CD4-positive, alpha-beta T cell treated with Interleukin-4 for 4 hours (primary cell): ENCODE results near the gene ELP5.

Experiments used
- DNase-seq: peaks from one replicate; pipeline ENCODE4 v3.0.0-alpha.2; 2020

Gene ELP5

DNA sequence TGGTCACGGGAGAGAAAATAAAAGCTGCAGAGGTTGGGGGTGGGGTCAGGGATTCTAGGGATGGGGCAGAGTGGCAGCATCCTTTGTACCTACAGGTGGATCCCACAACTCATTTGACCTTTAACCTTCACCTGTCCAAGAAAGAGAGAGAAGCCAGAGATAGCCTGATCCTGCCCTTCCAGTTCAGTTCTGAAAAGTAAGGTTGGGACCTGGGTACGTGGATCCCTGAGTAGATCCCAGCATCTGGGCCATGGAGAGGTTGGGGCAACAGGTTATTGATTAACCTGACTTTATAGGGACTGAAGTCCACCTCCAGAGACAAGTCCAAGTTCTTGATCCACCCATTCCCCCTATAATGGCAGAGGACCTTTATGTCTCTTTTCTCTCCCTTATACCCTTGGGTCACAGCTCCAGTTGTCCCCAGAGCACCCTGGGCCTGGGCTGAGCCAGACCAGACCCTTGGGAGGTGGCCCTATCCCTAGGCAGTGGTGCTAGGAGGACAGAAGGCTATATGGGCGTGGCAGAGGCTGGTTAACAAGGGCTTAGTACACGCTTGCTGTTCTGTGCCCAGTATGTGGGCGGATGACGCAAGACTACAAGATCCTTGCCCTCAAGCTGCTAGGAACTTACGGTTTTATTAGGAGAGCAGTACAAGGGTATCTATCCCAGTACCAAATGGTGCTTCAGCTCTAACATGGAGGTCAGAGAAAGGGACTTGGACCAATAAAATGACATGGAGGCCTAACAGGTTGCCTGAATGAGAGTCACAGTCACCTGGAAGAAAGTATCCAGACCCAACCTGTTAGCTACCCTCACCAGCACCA, 6.9 kb downstream of the ELP5 start:
- no peak for DNase-seq

DNA sequence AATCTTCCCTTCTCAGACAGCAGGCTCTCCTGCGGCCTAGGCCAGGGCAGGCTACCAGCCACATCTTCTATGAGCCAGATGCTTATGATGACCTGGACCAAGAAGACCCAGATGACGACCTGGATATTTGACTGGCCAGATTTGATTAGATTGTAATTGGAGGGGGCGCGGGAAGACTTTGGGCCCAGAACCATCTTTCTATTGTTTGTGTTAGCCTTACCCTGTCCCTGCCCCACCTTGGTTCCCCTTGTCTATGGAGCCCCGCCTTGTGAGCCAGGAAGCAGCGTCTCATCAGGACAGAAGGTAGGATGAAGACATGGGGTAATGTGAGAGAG, 7.5 kb downstream of the ELP5 start:
- no peak for DNase-seq

DNA sequence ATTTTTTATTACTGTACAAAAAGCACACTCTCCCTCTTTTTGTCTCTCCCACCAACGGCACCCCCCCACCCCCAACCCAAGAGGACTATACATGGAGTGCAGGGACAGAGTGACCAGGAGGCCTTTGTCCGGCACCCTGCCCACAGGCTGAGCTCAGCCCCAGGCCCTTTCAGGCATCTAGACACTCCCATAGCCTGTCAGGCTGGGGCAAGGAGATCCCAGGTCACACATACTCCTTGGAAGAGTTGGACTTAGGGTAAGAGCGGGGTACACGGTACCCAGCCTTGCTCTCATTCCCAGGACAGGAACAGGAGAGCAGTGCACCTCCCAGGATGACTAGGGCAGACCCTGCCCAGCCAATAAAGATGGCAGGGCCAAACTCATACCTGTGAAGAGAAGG, 8.1 kb downstream of the ELP5 start:
- no peak for DNase-seq

DNA sequence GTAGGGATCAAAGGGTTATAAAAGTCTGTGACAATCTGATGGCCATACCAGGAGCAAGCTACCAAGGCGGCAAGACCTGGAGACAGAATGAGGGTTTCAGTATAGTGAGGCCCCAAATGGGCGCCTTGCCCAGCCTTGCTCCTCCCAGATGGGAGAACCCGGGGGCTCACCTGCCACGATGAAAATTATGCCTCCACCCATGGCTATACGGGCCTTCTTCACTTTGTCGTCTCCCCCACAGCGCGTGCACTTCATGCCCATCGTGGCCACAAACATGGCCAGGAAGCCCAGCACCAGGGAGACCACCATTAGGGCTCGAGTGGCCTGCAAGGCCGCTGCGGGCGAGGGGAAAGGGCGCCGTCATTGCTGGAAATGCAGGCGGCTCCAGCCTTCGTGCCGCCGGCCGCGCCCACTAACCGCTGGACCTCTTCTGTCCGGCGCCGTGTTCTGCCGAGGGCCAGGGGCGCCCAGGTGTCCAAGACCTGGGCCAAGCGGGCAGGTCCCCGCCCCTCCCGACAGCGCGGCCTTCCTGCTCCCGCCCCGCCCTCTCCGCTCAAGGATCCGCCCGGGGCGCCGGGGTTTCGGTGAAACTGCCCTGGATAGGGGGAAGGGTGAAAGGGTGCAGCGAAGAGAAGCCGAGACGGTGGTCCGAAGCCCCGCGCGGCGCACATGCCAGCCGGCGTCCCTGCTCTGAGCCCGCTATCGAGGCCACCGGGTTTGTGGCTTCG, 8.8 kb downstream of the ELP5 start:
- no peak for DNase-seq

DNA sequence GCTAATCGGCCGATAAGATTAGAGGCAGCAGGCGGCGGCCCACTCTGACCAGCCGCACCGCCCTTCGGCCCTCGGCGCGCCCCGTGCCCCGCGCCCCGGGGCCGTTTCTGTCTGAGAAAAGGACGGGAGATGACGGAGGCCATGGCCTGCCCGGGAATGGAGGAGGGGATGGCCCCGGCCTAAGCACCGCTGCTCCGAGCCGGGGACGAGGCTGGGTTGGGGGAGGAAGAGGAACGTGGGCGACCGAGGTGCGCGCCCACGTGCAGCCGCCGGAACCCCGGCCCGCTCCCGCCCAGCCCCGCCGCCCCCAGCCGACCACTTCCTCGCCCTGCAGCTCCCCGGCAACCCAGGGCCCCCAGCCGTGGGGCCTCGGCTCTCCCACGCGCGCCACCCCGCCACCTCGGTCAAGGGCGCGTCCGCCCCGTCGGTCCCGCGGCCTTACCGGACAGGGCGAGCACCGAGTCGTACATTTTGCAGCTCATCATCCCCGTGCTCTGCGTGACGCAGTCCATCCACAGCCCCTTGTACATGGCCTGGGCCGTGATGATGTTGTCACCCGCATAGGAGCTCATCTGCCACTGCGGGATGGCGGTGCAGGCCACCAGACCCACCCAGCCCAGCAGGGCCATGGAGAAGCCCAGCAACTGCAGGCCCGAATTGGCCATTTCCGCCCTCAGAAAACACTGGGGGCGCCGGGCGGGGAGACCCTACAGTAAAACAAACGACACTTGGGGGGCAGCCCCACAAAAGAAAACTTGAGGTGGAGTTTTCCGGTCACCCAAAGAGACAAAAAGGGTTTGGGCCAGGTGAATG, 9.6 kb downstream of the ELP5 start:
- DNase-seq, result no peak

DNA sequence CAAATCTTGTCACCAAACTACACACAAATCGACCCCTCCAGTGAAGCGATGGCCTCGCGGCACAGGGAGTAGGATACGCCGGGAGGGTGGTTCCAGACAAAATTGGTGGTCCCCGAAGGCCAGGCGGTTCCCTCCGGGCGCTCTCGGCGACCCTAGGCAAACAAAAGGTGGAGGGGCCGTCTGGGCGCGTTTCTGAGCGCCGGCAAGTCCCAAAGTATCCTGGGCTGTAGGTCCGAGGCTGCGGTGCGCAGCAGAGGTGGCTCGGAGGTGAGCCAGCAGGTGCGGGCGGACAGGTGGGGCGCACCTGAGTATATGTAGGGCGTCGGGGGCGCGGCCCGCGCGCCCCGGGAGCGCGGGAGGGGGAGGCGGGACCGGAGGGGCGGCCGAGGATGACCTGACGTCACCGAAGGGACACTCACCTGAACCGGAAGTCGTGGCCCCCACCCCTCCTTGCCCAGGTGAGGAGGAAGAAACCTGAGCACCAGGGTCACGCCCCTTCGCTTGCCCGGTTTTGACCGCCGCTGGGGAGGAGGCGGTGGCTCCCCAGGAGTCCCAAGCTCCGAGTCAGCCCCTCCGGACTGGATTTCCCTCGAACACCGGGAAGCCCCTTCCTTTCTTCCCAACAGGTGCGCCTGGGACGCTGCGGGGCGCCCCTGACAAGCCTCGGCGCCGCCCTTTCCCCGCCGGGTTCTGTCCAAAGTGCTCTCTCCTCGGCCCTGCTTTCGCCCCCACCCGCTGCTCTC, 10.3 kb downstream of the ELP5 start, which contains the start of gene CLDN7:
Gene CLDN7 (minus strand): TSS at position 287 of the 743 bp plus-strand sequence. CDS start 435 bp downstream, outside the sequence.
- no peak for DNase-seq

DNA sequence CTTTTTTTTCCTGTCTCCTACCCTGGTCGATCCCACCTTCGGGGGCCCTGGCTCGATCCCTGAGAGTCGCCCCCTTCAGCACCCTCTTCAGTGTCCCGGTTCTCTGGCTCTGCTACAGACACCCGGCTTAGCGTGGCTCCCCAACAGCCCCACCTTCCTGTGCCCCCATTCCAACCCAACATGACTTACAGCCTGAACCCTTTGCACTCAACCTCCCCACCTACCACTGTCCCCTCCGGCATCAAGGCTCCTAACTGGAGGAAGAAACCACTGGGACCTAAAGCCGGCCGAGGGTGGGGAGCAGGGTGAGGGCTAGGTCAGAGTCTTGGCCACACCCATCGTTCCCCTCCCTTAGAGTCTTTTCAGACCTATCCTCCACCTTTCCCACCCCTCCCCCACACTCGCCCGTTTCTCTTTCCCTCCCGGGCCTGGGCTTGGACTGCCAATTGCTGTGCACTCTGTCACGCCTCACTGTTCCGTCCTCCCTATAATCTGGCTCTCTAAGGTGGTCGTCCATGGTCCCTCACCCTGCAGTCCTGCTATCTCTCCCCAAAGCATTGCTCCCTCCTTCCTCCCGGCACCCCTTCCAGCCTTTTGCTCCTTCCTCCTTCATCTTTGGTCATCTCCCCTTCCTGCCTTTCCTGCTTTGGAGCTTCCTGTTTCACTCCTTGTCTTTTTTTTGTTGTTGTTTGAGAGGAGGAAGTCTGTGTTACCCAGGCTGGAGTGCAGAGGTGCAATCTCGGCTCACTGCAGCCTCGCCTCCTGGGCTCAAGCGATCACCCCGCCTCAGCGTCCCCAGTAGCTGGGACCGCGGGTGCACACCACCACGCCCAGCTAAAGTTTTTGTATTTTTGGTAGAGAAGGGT, 11.2 kb downstream of the ELP5 start:
- DNase-seq, result no peak

DNA sequence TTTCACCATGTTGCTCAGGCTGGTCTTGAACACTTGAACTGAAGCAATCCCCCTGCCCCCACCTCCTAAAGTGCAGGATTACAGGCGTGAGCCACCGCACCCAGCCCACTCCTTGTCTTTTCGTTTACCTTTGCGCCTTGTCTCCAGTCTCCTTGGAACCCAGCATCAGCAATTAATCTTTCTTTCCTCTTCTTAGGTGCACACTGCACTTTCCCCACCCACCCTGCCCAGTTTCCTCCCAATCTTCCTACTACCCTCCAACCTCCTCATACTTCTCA, 11.7 kb downstream of the ELP5 start:
- no peak for DNase-seq

DNA sequence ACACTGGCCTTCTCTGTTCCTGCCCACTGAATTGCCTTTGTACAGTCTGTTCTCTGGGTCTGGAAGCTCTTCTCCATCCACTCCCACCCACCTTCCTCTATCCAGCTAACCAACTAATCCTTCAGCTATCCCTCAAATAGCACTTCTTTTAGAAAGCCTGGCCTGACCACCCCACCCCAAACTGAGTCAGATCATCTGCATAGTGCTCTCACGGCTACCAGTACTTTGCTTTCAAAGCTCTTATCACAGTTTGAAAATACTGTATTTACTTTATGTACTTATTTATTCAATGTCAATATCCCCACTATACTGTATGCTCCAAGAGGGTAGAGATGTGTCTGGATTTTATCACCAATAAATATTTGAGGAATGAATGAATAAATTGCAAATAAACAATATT, 14.8 kb downstream of the ELP5 start:
- DNase-seq, result no peak

DNA sequence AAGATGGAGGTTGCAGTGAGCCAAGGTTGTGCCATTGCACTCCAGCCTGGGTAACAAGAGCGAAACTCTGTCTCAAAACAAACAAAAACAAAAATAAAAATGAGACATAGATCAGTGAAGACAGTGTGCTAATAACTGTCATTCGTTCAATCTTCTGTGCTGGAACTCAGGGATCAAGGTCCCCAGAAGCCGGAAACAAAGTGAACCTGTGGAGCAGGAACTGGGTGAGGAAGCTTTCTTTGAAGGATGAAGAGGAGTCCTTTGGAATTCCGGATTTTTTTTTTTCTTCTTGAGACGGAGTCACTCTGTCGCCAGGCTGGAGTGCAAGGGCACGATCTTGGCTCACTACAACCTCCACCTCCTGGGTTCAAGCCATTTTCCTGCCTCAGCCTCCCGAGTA, 27.4 kb downstream of the ELP5 start:
- DNase-seq, result no peak

DNA sequence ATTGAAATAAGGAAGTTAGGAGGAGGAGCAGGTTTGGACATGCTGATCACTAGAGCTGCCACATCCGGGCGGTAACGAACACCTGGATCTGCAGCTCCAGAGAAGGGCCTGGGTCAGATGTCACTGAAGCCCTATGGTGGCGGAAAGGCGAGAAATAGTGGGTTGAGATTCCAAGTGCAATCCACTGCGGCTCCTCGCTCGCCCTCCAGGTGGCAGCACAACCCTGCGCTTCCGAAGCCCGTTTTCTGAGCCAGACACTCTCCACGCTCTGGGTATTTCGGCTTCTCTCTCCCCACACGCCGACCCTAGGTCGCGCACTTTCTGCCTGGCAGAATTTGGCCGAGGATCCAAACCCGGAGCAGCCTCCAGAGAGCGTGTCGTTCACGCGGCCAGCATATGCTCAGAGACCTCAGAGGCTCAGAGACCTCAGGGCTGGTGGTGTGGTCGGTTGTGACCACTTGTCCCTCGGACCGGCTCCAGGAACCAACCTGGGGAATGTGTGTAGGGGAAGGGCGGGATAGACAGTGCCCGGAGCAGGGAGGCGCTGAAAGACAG, 28.6 kb downstream of the ELP5 start:
- peak; percentile 85 for DNase-seq

DNA sequence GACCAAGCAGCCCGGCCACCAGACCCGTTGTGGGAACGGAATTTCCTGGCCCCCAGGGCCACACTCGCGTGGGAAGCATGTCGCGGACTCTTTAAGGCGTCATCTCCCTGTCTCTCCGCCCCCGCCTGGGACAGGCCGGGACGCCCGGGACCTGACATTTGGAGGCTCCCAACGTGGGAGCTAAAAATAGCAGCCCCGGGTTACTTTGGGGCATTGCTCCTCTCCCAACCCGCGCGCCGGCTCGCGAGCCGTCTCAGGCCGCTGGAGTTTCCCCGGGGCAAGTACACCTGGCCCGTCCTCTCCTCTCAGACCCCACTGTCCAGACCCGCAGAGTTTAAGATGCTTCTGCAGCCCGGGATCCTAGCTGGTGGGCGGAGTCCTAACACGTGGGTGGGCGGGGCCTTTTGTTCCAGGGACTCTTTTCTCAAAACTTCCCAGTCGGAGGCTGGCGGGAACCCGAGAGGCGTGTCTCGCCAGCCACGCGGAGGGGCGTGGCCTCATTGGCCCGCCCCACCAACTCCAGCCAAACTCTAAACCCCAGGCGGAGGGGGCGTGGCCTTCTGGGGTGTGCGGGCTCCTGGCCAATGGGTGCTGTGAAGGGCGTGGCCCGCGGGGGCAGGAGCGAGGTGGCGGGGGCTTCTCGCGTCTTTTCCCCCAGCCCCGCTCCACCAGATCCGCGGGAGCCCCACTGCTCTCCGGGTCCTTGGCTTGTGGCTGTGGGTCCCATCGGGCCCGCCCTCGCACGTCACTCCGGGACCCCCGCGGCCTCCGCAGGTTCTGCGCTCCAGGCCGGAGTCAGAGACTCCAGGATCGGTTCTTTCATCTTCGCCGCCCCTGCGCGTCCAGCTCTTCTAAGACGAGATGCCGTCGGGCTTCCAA, 29.3 kb downstream of the ELP5 start, which contains the start of gene SLC2A4:
Gene SLC2A4 (plus strand): TSS at position 645 of the 879 bp plus-strand sequence. CDS start 217 bp downstream, at position 862.
- DNase-seq, result peak; percentile 75

DNA sequence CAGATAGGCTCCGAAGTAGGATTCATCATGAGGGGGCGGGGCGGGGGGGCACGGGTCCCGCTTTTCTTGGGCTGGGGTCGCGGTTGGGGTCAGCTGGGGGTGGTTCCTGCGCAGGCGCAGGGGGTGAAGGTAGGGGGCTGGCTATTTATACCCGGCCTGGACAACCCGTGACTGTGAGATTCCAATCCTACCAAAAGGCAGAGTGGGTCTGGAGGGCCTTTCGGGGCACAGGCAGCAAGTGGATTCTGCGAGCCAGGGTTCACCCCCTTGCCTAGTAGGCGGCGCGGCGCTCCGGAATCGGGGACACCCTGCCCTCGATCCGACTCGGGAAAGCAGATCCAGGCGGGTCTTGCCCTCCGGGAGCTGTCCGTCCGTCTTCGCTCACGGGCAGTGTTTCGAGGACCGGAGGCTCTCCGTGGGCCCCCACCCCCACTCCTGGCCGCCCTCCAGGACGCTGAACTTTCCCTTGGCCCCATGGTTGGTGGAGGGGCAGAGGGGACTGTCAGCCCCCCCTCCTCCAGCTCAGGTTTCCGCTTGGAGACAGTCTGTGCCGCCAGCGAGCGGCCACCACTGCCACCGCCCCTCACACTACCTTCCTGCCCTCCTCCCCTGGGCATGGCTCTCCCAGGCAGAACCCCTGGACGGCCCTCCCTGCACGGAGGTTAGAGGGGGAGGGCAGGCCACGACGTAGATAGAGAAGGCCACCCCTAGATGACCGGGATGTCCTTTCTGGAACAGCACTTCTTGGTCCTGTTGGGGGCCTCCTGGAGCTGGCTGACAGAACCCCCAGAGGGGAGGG, 30.1 kb downstream of the ELP5 start:
- no peak for DNase-seq

DNA sequence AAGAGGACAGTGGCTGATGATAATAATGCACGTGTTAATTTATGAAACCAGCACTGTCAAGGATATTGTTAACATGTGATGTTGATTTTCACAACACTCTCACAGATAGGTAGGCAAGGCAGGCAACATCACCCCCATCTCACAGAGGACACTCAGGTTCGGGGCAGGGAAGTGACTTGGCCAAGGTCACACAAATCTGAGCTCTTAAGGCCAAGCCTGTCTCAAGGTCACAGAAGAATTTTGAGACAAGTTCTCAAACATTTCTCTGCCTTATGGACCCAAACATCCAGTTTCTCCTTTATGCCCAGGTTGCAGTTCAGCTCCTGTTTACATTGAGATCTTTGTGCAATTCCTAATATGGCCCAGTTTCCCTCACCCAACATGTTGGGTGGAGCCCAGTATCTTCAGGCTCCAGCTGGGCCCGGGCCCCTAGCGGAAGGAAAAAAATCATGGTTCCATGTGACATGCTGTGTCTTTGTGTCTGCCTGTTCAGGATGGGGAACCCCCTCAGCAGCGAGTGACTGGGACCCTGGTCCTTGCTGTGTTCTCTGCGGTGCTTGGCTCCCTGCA, 30.8 kb downstream of the ELP5 start:
- DNase-seq, result no peak

DNA sequence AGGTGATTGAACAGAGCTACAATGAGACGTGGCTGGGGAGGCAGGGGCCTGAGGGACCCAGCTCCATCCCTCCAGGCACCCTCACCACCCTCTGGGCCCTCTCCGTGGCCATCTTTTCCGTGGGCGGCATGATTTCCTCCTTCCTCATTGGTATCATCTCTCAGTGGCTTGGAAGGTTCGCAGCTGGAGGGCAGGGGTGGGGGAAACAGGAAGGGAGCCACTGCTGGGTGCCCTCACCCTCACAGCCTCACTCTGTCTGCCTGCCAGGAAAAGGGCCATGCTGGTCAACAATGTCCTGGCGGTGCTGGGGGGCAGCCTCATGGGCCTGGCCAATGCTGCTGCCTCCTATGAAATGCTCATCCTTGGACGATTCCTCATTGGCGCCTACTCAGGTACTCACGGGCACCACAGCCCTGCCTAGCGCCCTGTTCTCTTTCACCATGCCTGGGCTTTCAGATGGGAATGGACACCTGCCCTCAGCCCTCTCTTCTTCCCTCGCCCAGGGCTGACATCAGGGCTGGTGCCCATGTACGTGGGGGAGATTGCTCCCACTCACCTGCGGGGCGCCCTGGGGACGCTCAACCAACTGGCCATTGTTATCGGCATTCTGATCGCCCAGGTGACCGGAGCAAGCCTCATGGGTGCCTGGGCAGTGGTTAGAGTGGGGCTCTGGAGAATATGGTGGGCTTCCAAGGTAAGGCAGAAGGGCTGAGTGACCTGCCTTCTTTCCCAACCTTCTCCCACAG, 31.6 kb downstream of the ELP5 start:
- no peak for DNase-seq

DNA sequence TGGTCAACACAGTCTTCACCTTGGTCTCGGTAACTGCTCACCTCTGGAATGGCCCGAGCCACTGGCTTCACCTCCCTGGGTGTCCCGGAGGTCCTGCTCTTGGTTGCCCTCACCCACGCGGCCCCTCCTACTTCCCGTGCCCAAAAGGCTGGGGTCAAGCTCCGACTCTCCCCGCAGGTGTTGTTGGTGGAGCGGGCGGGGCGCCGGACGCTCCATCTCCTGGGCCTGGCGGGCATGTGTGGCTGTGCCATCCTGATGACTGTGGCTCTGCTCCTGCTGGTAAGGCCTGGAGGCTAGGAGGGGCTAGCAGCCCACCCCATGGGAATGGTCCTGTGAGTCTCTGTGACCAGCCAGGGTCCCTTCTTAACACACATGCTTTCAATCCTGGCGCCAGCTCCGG, 32.9 kb downstream of the ELP5 start:
- DNase-seq, result no peak

DNA sequence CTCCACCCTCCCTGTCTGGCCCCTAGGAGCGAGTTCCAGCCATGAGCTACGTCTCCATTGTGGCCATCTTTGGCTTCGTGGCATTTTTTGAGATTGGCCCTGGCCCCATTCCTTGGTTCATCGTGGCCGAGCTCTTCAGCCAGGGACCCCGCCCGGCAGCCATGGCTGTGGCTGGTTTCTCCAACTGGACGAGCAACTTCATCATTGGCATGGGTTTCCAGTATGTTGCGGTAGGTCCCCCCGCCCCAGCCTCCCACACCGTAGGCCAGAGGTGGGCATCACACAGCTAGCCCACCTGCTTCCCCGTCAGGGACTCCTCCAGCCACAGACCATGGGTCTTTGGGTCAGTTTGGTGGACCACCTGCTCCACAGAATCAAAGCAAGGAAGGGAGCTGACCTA, 33.7 kb downstream of the ELP5 start:
- no peak for DNase-seq

DNA sequence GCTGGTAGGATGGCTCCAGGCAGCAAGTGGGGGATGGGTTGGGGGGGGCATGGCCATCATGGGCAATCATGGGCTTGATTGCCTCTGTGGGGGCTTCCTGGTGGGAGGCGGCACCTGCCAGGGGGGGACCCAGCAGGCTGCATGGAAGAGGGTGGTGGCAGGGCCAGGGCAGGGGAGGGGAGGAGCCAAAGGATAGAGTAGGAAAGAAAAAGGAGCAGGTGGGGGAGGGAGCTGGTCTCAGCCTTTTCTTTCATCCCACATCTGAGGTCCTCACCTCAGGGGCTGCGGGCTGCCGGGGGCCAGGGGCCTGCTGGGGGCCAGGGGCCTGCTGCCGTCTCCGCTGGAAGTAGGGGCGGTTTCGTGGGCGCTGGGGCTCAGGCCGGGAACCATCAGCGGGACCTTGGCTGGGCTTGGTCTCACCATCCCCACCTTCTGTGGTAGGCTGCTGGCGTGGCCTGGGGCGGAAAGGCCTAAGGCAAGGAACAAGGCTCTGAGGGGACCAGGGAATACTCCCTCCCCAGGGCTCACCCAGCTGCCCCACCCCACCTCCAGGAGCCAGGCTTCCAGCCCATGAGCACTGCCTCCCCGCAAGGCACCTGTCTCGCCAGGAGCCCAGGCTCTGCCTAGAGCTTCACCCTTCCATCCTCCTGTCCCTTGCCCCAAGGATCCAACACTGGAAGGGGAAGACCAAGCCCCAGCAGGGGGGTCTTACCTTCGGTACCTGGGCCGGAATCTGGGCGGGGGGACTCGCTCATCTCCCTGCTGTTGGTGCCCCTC, 37.4 kb downstream of the ELP5 start:
- DNase-seq, result no peak
